B cell (primary cell): ENCODE data around the gene MYL10. TPM values are rescaled to one million over a fixed set of nuclear protein-coding genes. Genes with fewer than 3 reads are reported as not detected.

ENCODE experiments used
- ATAC-seq: fragments of 200-7000 bp; cut with Tn5 transposase; one replicate; pipeline ENCODE4 v1.10.0; 2021; ENCODE audit warnings: low read depth, mild to moderate bottlenecking, moderate number of reproducible peaks, moderate library complexity
- CTCF ChIA-PET: fragments of 350-600 bp; sonication (Branson Sonifier 250); formaldehyde crosslinking; loops from one replicate; lab custom pipeline; 2021; ENCODE audit warnings: antibody characterized with exemption, inconsistent platforms; lab: Charles Lee
- POLR2A ChIA-PET: fragments of 350-600 bp; sonication (Branson Sonifier 250); formaldehyde crosslinking; loops from one replicate; lab custom pipeline; 2021; ENCODE audit warnings: antibody characterized with exemption; lab: Charles Lee
- DNase-seq: peaks from one replicate; pipeline ENCODE4 v3.0.0; 2013
- H2AFZ ChIP-seq: 2 replicates; pipeline ENCODE4 v1.6.1; 2012; ENCODE audit warnings: mild to moderate bottlenecking, low read depth, low read length; ENCODE audit not compliant: insufficient read depth, poor library complexity, severe bottlenecking
- H3K27ac ChIP-seq, 2 donors: 1 replicate in 1 of 2; 2 replicates in 1 of 2; pipeline ENCODE4 v1.5.1; 2012 to 2013; ENCODE audit warnings: low read length in 2 of 2, mild to moderate bottlenecking in 2 of 2, moderate library complexity in 1 of 2
- H3K27me3 ChIP-seq, 4 experiments: fragments of 200-600 bp in 1 of 4; sonication (generic) in 1 of 4; replicated peaks in 1 of 4; 1 replicate in 2 of 4; 2 replicates in 2 of 4; pipeline versions ENCODE4 v1.6.1 to v1.7.0; 2013 to 2016; ENCODE audit warnings: low read length in 3 of 4, mild to moderate bottlenecking in 2 of 4, mixed read lengths in 1 of 4, moderate library complexity in 1 of 4; ENCODE audit not compliant: insufficient read depth in 4 of 4, control insufficient read depth in 3 of 4; ENCODE audit errors: control extremely low read depth in 1 of 4
- H3K36me3 ChIP-seq, 2 experiments: replicated peaks in 1 of 2; 1 replicate in 1 of 2; 2 replicates in 1 of 2; pipeline versions ENCODE4 v1.6.1 to v1.7.1; 2013; ENCODE audit warnings: low read length in 1 of 2; ENCODE audit not compliant: insufficient read depth in 2 of 2, control insufficient read depth in 1 of 2; ENCODE audit errors: control extremely low read depth in 1 of 2, extremely low read depth in 1 of 2
- H3K4me1 ChIP-seq, 2 donors: fragments of 200-600 bp in 1 of 2; sonication (generic) in 1 of 2; 1 replicate in 1 of 2; 2 replicates in 1 of 2; pipeline versions ENCODE4 v1.5.1 to v1.6.1; 2013 to 2017; ENCODE audit warnings: low read length in 2 of 2; ENCODE audit not compliant: control insufficient read depth in 2 of 2, insufficient read depth in 2 of 2
- H3K4me2 ChIP-seq: replicated peaks from 2 replicates; pipeline ENCODE3; 2012; ENCODE audit warnings: mild to moderate bottlenecking, low read depth, low read length; ENCODE audit not compliant: poor library complexity, severe bottlenecking
- H3K4me3 ChIP-seq, 5 experiments: fragments of 200-600 bp in 1 of 5; sonication (generic) in 1 of 5; 1 replicate in 3 of 5; 2 replicates in 2 of 5; pipeline versions ENCODE4 v1.5.1 to v1.7.0; 2011 to 2016; ENCODE audit warnings: low read length in 4 of 5, mild to moderate bottlenecking in 4 of 5, low read depth in 2 of 5, control low read depth in 1 of 5, moderate library complexity in 1 of 5; ENCODE audit not compliant: insufficient read depth in 1 of 5; ENCODE audit errors: control extremely low read depth in 1 of 5, extremely low read depth in 1 of 5
- H3K79me2 ChIP-seq: fragments of 200-600 bp; sonication (generic); one replicate; pipeline ENCODE4 v1.6.0; 2016; ENCODE audit warnings: low read length; ENCODE audit not compliant: control insufficient read depth, insufficient read depth
- H3K9ac ChIP-seq: fragments of 200-600 bp; sonication (generic); 2 replicates; pipeline ENCODE4 v1.6.1; 2017; ENCODE audit warnings: mild to moderate bottlenecking, low read length, moderate library complexity
- H3K9me3 ChIP-seq, 3 donors: one replicate each; pipeline versions ENCODE4 v1.6.1 to v1.7.1; 2013; ENCODE audit warnings: low read length in 2 of 3; ENCODE audit not compliant: control insufficient read depth in 2 of 3, insufficient read depth in 1 of 3; ENCODE audit errors: control extremely low read depth in 1 of 3
- H4K20me1 ChIP-seq: 2 replicates; pipeline ENCODE4 v1.6.0; 2012; ENCODE audit warnings: mild to moderate bottlenecking, low read length; ENCODE audit not compliant: insufficient read depth, control insufficient read depth, poor library complexity, severe bottlenecking
- H3K27ac Mint-ChIP-seq: one replicate; pipeline ENCODE4 v1.8.0; 2021; ENCODE audit warnings: mixed read lengths
- H3K27me3 Mint-ChIP-seq: one replicate; pipeline ENCODE4 v1.8.0; 2021; ENCODE audit warnings: mixed read lengths
- H3K4me1 Mint-ChIP-seq: one replicate; pipeline ENCODE4 v1.8.0; 2021; ENCODE audit warnings: mixed read lengths
- H3K4me3 Mint-ChIP-seq: one replicate; pipeline ENCODE4 v1.8.0; 2021; ENCODE audit warnings: mixed read lengths
- H3K9me3 Mint-ChIP-seq: one replicate; pipeline ENCODE4 v1.8.0; 2022; ENCODE audit warnings: mixed read lengths; ENCODE audit not compliant: insufficient read depth
- EZH2 ChIP-seq: IDR thresholded peaks from 2 replicates; pipeline ENCODE4 v1.6.1; 2012; ENCODE audit warnings: borderline replicate concordance, low read depth, mild to moderate bottlenecking, moderate library complexity, low read length; ENCODE audit not compliant: insufficient read depth, poor library complexity, severe bottlenecking
- WGBS: methylation state at CpG from one replicate; pipeline ENCODE4 v1.1.5; 2013; ENCODE audit warnings: missing lambda C conversion rate; ENCODE audit not compliant: insufficient coverage; 5-methylcytosine and 5-hydroxymethylcytosine counted together
- intact Hi-C: fragments of 100-400 bp; cut with micrococcal nuclease; formaldehyde crosslinking; loops from one replicate; pipeline ENCODE4 v1.10.0; 2022
- polyA plus RNA-seq: library from polyadenylated mRNA; depleted of rRNA; stranded (reverse); fragments of >200 nt; gene quantifications from 2 replicates; pipeline ENCODE4 v1.2.3, GENCODE V29; 2012
- total RNA-seq, 2 donors: library from RNA; stranded (reverse); fragments of 120-200 nt in 1 of 2; gene quantifications; 1 replicate in 1 of 2; 2 replicates in 1 of 2; pipeline versions ENCODE4 v1.2.3 to v1.2.4, GENCODE V29; 2013 to 2022
- TF ChIP-seq, protein P1 (sequence below): fragments of 200-600 bp; IDR thresholded peaks from one replicate; pipeline ENCODE4 v1.8.0; 2022; ENCODE audit warnings: antibody characterized with exemption, mild to moderate bottlenecking

The MYL10 gene
- total and polyA plus RNA-seq, 2 donors (not counting 1 experiment from before 2014, with no cell fraction given), result not detected

DNA sequence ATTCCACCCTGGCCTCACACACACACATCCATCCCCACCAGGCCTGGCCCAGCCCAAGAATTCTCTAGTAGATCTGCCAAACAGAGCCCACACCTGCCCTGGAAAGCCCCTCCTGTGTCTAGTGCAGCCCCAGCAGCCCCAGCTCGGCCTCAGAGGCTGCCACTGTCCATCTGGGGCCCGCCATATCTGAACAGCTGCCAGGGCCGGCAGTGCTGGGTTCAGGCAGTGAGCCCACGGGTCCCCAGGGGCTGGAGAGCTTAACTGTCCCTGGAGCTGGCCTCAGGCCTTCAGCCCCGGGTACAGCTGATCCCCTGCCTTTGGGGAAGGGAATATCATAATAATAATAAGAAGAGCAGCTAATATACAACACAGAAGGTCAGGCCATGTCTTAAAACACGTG lies 574 bp downstream of the MYL10 start:
- no peak overlapping the region for H3K4me3 Mint-ChIP-seq
- CTCF ChIA-PET, result no interaction called here
- no peak overlapping the region for H3K27ac ChIP-seq
- H3K9me3 Mint-ChIP-seq, result no peaks in the 10 kb centered on the region
- intact Hi-C loops, result no loop called here
- WGBS, result 94% methylated on average over 5 of the region's 6 CpGs
- H3K4me2 ChIP-seq, result no peak overlapping the region
- no peaks in the 10 kb centered on the region for H4K20me1 ChIP-seq
- peaks cover 0 to 5% (median 0%) of the 10 kb centered on the region in 3 donors for H3K9me3 ChIP-seq
- H3K4me1 Mint-ChIP-seq, result no peaks in the 10 kb centered on the region
- no peak overlapping the region for H3K27ac Mint-ChIP-seq
- H3K36me3 ChIP-seq, result no peaks in the 10 kb centered on the region
- no peak overlapping the region for H3K9ac ChIP-seq
- no peaks in the 10 kb centered on the region for H3K4me1 ChIP-seq
- TF ChIP-seq, protein P1, sequence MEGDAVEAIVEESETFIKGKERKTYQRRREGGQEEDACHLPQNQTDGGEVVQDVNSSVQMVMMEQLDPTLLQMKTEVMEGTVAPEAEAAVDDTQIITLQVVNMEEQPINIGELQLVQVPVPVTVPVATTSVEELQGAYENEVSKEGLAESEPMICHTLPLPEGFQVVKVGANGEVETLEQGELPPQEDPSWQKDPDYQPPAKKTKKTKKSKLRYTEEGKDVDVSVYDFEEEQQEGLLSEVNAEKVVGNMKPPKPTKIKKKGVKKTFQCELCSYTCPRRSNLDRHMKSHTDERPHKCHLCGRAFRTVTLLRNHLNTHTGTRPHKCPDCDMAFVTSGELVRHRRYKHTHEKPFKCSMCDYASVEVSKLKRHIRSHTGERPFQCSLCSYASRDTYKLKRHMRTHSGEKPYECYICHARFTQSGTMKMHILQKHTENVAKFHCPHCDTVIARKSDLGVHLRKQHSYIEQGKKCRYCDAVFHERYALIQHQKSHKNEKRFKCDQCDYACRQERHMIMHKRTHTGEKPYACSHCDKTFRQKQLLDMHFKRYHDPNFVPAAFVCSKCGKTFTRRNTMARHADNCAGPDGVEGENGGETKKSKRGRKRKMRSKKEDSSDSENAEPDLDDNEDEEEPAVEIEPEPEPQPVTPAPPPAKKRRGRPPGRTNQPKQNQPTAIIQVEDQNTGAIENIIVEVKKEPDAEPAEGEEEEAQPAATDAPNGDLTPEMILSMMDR, result no peak
- TF ChIP-seq EZH2, result no peak
- DNase-seq (no peak), ATAC-seq (no peak)
- no peak overlapping the region for H2AFZ ChIP-seq
- H3K4me3 ChIP-seq, result no peak overlapping the region
- peaks cover 22% of the 10 kb centered on the region for H3K27me3 Mint-ChIP-seq
- H3K27me3 ChIP-seq, result peaks cover 0 to 12% (median 3%) of the 10 kb centered on the region in 4 experiments
- H3K79me2 ChIP-seq, result no peaks in the 10 kb centered on the region
- POLR2A ChIA-PET, result no interaction called here

- Mint-ChIP-seq H3K4me3 (no peak overlapping the region), H3K27me3 (peaks cover 21% of the 10 kb centered on the region), H3K4me1 (no peaks in the 10 kb centered on the region), H3K9me3 (no peaks in the 10 kb centered on the region), H3K27ac (no peak overlapping the region)
- no peaks in the 10 kb centered on the region for H4K20me1 ChIP-seq
- no peaks in the 10 kb centered on the region for H3K36me3 ChIP-seq
- intact Hi-C loops, result no loop called here
- H3K9ac ChIP-seq, result no peak overlapping the region
- no peak overlapping the region for H3K4me2 ChIP-seq
- TF ChIP-seq, protein P1, result no peak
- DNase-seq, result no peak
- H3K27me3 ChIP-seq, result peaks cover 0 to 12% (median 3%) of the 10 kb centered on the region in 4 experiments
- no peaks in the 10 kb centered on the region for H3K9me3 ChIP-seq
- no peaks in the 10 kb centered on the region for H3K4me1 ChIP-seq
- H3K79me2 ChIP-seq, result no peaks in the 10 kb centered on the region
- CTCF ChIA-PET, result no interaction called here
- no peak overlapping the region for H3K27ac ChIP-seq
- no peak overlapping the region for H2AFZ ChIP-seq
- WGBS, result 94% methylated on average over 8 of the region's 9 CpGs
- no peak overlapping the region for H3K4me3 ChIP-seq
- POLR2A ChIA-PET, result no interaction called here
- no peak for ATAC-seq
These were observed 2.3 kb downstream of the MYL10 start for GRCh38 chr7:101626758-101627157.
